Aorta (tissue), 5 donors: ENCODE data around the gene RGS9. TPM values are rescaled to one million over a fixed set of nuclear protein-coding genes. Genes with fewer than 3 reads are reported as not detected.

Experiments used
- ATAC-seq: fragments of 200-7000 bp; cut with Tn5 transposase; one replicate; pipeline ENCODE4 v1.9.1; 2022; ENCODE audit warnings: moderate library complexity; ENCODE audit not compliant: low FRiP score
- DNase-seq, 2 donors: peaks; one replicate each; pipeline ENCODE4 v3.0.0-alpha.2; 2020
- H3K27ac ChIP-seq, 2 donors: one replicate each; pipeline ENCODE4 v1.5.1; 2013; ENCODE audit warnings: low read length in 2 of 2, mild to moderate bottlenecking in 2 of 2, moderate library complexity in 2 of 2, control low read depth in 1 of 2, inconsistent platforms in 1 of 2, low read depth in 1 of 2
- H3K27me3 ChIP-seq, 2 donors: one replicate each; pipeline ENCODE4 v1.6.1; 2013; ENCODE audit warnings: control low read depth in 1 of 2, low read length in 1 of 2, mild to moderate bottlenecking in 1 of 2, moderate library complexity in 1 of 2; ENCODE audit not compliant: insufficient read depth in 2 of 2, control insufficient read depth in 1 of 2
- H3K36me3 ChIP-seq, 2 donors: one replicate each; pipeline ENCODE4 v1.6.1; 2013; ENCODE audit warnings: control low read depth in 1 of 2, low read length in 1 of 2, mild to moderate bottlenecking in 1 of 2; ENCODE audit not compliant: insufficient read depth in 2 of 2, control insufficient read depth in 1 of 2
- H3K4me1 ChIP-seq, 2 donors: one replicate each; pipeline ENCODE4 v1.6.1; 2013; ENCODE audit warnings: low read length in 2 of 2, control low read depth in 1 of 2, mild to moderate bottlenecking in 1 of 2, moderate library complexity in 1 of 2; ENCODE audit not compliant: insufficient read depth in 2 of 2, control insufficient read depth in 1 of 2
- H3K4me3 ChIP-seq, 2 donors: one replicate each; pipeline ENCODE4 v1.5.1; 2013; ENCODE audit warnings: low read length in 2 of 2, control low read depth in 1 of 2, mild to moderate bottlenecking in 1 of 2
- H3K9me3 ChIP-seq: one replicate; pipeline ENCODE4 v1.6.1; 2013; ENCODE audit warnings: mild to moderate bottlenecking, low read length; ENCODE audit not compliant: control insufficient read depth
- WGBS, 2 donors: extraction: QIAGEN DNeasy Blood & Tissue Kit; methylation state at CpG; one replicate each; pipeline ENCODE4 v1.1.7; 2013; 5-methylcytosine and 5-hydroxymethylcytosine counted together
- intact Hi-C, 2 donors: fragments of 100-400 bp; cut with DNase I; formaldehyde crosslinking; loops; one replicate each; pipeline versions ENCODE4 v1.14.2 to v1.15.0; 2022
- polyA plus RNA-seq, 2 donors: library from polyadenylated mRNA; stranded (reverse); fragments of 200-250 nt; gene quantifications; one replicate each; pipeline ENCODE4 v1.2.3, GENCODE V29; 2013
- total RNA-seq, 2 donors: library from RNA; stranded (reverse); fragmentation: NEBNext Ultra II Directional; extraction: Animal tissue kit (Norgen Biotek cat#: 25700); gene quantifications; one replicate each; pipeline ENCODE4 v1.2.1, GENCODE V29; 2021
- donor health status: healthy with polysubstance abuse.
- donor health status: Bipolar disorder and iron deficiency.
- donor health status: DM: no; HTN: no; CAD: no.
- donor health status: DM: no; HTN: no; CAD: no.
- donor health status: DM: yes; HTN: yes; CAD: no.

The RGS9 gene
- total and polyA plus RNA-seq, 4 donors, result 0.75 to 7.1 (median 2.2) TPM

DNA sequence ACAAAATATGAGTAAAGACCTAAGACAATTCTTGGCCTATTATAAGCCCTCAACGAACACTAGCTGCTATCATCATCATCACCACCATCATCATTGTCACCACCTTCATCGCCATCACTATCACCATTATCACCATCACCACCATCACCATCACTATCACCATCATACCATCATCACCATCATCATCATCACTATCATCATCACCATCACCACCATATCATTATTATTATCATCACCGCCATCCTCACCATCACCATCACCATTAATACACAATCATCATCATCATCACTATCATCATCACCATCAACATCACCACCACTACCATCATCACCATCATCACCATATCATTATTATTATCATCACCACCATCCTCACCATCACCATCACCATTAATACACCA, 82.5 kb downstream of the RGS9 start:
- H3K4me3 ChIP-seq, result no peak overlapping the region
- WGBS, 2 donors, result 95 to 97% methylated on average over 3 of the region's 3 CpGs
- no peak for DNase-seq
- intact Hi-C loops, result no loop called here
- H3K27me3 ChIP-seq, result no peaks in the 10 kb centered on the region
- no peaks in the 10 kb centered on the region for H3K9me3 ChIP-seq
- H3K4me1 ChIP-seq, result no peaks in the 10 kb centered on the region
- no peaks in the 10 kb centered on the region for H3K36me3 ChIP-seq
- no peak for ATAC-seq
- H3K27ac ChIP-seq, result no peak overlapping the region

DNA sequence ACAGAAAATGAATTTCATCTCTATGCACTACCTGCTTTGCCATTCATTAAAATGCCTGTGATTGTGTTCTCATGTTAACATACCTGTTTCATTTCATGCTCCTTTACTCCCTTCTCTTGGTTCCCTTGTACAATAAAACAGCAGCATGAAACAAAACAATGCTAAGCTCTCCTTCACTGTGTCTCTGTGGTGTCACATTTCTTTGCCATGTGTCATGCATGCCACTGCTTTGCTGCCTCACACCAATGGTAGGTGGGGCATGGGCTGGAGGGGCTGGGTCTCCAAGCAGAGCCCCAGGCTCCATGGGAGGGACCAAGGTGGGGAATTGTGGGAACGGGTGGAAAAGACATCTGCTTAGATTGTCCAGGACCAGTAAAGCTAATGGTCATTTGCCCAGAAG, 83.6 kb downstream of the RGS9 start:
- Histone ChIP-seq H3K27me3 (no peaks in the 10 kb centered on the region), H3K27ac (no peak overlapping the region), H3K4me3 (no peak overlapping the region), H3K9me3 (no peaks in the 10 kb centered on the region), H3K36me3 (no peaks in the 10 kb centered on the region), H3K4me1 (no peaks in the 10 kb centered on the region)
- no peak for DNase-seq
- intact Hi-C loops, result no loop called here
- 60 to 65% methylated on average over 1 of the region's 1 CpG for WGBS, 2 donors
- ATAC-seq, result no peak

DNA sequence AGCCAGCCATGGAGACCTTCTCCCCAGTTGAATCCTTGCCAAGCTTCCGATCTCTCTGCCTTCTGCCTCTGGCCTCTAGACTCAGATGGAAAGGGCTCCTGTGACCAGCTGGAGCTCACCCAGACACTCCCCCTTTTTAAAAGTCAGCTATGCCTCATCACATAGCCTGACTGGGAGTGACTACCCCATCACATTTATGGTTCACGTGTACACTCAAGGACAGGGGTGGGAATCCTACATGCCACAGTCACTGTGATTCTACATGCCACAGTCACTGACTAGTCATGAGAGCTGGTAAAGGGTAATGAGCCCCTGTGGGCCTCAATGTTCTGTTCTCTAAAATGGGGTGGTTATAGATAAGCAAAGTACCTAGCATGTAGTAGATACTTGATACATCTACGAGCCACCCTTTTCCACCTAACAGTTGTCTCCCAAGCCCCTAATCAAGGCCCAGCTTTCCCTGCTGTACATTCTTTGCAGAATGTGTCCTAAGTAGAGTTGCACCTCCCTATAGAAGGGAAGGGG, 85.1 kb downstream of the RGS9 start:
- ATAC-seq (no peak), DNase-seq (no peak)
- Histone ChIP-seq H3K27ac (no peak overlapping the region), H3K36me3 (no peaks in the 10 kb centered on the region), H3K4me1 (no peaks in the 10 kb centered on the region), H3K27me3 (no peaks in the 10 kb centered on the region), H3K9me3 (no peaks in the 10 kb centered on the region), H3K4me3 (no peak overlapping the region)
- 82 to 83% methylated on average over 3 of the region's 3 CpGs for WGBS, 2 donors
- intact Hi-C loops, result no loop called here

DNA sequence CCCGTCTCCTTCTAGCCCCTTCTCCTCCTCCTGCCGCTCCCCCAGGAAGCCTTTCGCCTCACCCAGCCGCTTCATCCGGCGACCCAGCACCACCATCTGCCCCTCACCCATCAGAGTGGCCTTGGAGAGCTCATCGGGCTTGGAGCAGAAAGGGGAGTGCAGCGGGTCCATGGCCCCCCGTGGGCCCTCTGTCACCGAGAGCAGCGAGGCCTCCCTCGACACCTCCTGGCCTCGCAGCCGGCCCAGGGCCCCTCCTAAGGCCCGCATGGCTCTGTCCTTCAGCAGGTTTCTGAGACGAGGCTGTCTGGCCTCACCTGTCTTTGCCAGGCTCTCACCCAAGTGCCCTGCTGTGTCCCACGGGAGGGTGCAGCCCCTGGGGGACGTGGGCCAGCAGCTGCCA, 87.9 kb downstream of the RGS9 start:
- Histone ChIP-seq H3K4me3 (no peak overlapping the region), H3K36me3 (no peaks in the 10 kb centered on the region), H3K9me3 (no peaks in the 10 kb centered on the region), H3K4me1 (no peaks in the 10 kb centered on the region), H3K27me3 (no peaks in the 10 kb centered on the region), H3K27ac (no peak overlapping the region)
- WGBS, 2 donors, result 91 to 95% methylated on average over 18 of the region's 18 CpGs
- DNase-seq, result no peak
- intact Hi-C loops, result no loop called here
- ATAC-seq, result no peak

DNA sequence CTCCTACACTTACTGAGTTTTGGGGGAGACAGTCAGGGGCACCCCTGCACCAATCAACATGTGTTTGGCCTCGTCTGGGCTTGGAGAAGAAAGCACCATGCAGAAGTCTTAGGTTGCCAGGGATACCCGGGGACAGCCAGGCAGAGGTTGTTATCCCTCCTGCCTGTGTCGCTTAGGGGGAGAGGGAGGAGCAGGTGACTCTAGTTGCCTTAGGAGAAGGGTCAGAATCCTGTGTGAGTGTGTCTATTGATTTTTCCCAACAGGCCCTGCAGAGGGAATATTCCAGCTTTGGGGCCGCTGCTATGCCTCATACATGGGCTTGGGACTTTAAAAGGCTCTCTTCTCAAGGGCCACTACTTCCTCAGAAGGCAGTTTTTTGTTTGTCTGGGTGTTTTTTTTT, 89.1 kb downstream of the RGS9 start:
- H3K4me1 ChIP-seq, result no peaks in the 10 kb centered on the region
- no peaks in the 10 kb centered on the region for H3K9me3 ChIP-seq
- no peak overlapping the region for H3K4me3 ChIP-seq
- WGBS, 2 donors, result 79 to 80% methylated on average over 4 of the region's 4 CpGs
- DNase-seq (no peak), ATAC-seq (no peak)
- no peak overlapping the region for H3K27ac ChIP-seq
- intact Hi-C loops, result no loop called here
- no peaks in the 10 kb centered on the region for H3K27me3 ChIP-seq
- no peaks in the 10 kb centered on the region for H3K36me3 ChIP-seq

DNA sequence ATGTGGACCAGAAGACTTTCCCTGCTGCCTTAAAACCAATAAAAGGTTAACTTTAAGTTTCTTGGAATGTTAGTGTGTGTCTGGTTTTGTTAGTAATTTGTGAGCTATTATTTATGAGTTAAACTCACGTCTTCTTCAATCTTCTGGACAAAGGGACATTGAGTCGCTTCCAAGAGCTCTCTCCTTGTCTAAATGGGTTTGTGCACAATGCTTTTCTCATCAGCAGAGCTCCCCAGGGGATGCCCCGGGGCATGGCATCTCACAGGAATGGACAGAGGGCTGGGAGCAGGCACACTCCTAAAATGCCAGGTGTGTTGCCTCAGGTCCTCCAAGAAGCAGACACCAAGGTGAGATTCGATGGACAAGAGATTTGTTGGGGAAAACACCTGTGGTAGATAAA, 90.5 kb downstream of the RGS9 start:
- no peak for DNase-seq
- H3K4me1 ChIP-seq, result no peaks in the 10 kb centered on the region
- WGBS, 2 donors, result 61 to 68% methylated on average over 4 of the region's 4 CpGs
- ATAC-seq, result no peak
- no peaks in the 10 kb centered on the region for H3K9me3 ChIP-seq
- H3K27me3 ChIP-seq, result no peaks in the 10 kb centered on the region
- H3K36me3 ChIP-seq, result no peaks in the 10 kb centered on the region
- H3K27ac ChIP-seq, result no peak overlapping the region
- intact Hi-C loops, result no loop called here
- H3K4me3 ChIP-seq, result no peak overlapping the region

- H3K4me3 ChIP-seq, result no peak overlapping the region
- H3K4me1 ChIP-seq, result no peaks in the 10 kb centered on the region
- 81 to 84% methylated on average over 10 of the region's 10 CpGs for WGBS, 2 donors
- no peaks in the 10 kb centered on the region for H3K9me3 ChIP-seq
- no peak for ATAC-seq
- H3K27ac ChIP-seq, result no peak overlapping the region
- H3K27me3 ChIP-seq, result no peaks in the 10 kb centered on the region
- H3K36me3 ChIP-seq, result no peaks in the 10 kb centered on the region
- intact Hi-C loops, result no loop called here
- no peak for DNase-seq
Measured at GRCh38 chr17:65228287-65228686, 91.1 kb downstream of the RGS9 start.

- Histone ChIP-seq H3K9me3 (no peaks in the 10 kb centered on the region), H3K27ac (no peak overlapping the region), H3K4me3 (no peak overlapping the region), H3K36me3 (no peaks in the 10 kb centered on the region), H3K4me1 (no peaks in the 10 kb centered on the region), H3K27me3 (no peaks in the 10 kb centered on the region)
- intact Hi-C loops, result no loop called here
- 66 to 84% methylated on average over 12 of the region's 12 CpGs for WGBS, 2 donors
- ATAC-seq (no peak), DNase-seq (no peak)
Measured at GRCh38 chr17:65228734-65229620, 91.8 kb downstream of the RGS9 start.

DNA sequence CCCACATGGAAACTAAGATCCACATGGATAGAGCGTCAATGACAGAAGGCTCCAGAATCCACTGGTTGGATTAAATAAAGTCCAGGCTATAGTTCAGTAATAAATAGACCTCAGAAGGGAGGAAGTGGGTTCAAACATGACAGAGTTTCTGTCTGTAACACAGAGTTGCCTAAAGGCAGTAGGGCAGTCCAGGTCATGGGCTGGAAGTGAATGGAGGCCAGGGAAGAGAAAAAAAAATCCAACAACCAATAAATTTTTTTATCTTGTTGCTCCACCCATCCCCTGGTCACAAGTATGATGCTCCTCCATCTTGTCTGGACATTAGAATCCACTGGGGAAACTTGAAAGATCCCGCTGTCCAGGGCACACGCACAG, 92.4 kb downstream of the RGS9 start:
- intact Hi-C loops, result no loop called here
- Histone ChIP-seq H3K36me3 (no peaks in the 10 kb centered on the region), H3K27ac (no peak overlapping the region), H3K4me3 (no peak overlapping the region), H3K9me3 (no peaks in the 10 kb centered on the region), H3K27me3 (no peaks in the 10 kb centered on the region), H3K4me1 (no peaks in the 10 kb centered on the region)
- DNase-seq (no peak), ATAC-seq (no peak)
- 93 to 95% methylated on average over 3 of the region's 3 CpGs for WGBS, 2 donors
